Heart left ventricle (tissue), 16 donors: Measurements from ENCODE around the gene TEKT2. TPM values are rescaled to one million over a fixed set of nuclear protein-coding genes. Genes with fewer than 3 reads are reported as not detected.
A peak's percentile ranks its signal among the peaks of the same experiment; 100 is the strongest.

Experiments
- ATAC-seq, 4 donors: fragments of 200-7000 bp; cut with Tn5 transposase; one replicate each; pipeline ENCODE4 v1.9.1; 2020 to 2022; ENCODE audit warnings: moderate library complexity in 4 of 4, mild to moderate bottlenecking in 3 of 4, moderate number of reproducible peaks in 1 of 4
- DNase-seq, 5 donors: peaks; one replicate each; pipeline ENCODE4 v3.0.0-alpha.2; 2020
- H3K27ac ChIP-seq, 12 donors: fragments of 200-600 bp; sonication (generic) in 4 of 12; one replicate each; pipeline versions ENCODE4 v1.5.0 to v1.8.0; 2016 to 2022; ENCODE audit warnings: mild to moderate bottlenecking in 2 of 12
- H3K27me3 ChIP-seq, 9 donors: fragments of 200-600 bp; sonication (generic) in 2 of 9; one replicate each; pipeline versions ENCODE4 v1.5.1 to v1.8.0; 2016 to 2022; ENCODE audit warnings: mild to moderate bottlenecking in 3 of 9
- H3K36me3 ChIP-seq, 9 donors: fragments of 200-600 bp; sonication (generic) in 2 of 9; one replicate each; pipeline versions ENCODE4 v1.5.0 to v1.8.0; 2018 to 2022; ENCODE audit warnings: mild to moderate bottlenecking in 2 of 9
- H3K4me1 ChIP-seq, 12 donors: fragments of 200-600 bp; sonication (generic) in 4 of 12; one replicate each; pipeline versions ENCODE4 v1.5.0 to v1.8.0; 2016 to 2022; ENCODE audit warnings: mild to moderate bottlenecking in 3 of 12
- H3K4me3 ChIP-seq, 12 donors: fragments of 200-600 bp; sonication (generic) in 4 of 12; one replicate each; pipeline versions ENCODE4 v1.5.0 to v1.8.0; 2017 to 2022; ENCODE audit warnings: mild to moderate bottlenecking in 9 of 12, moderate library complexity in 4 of 12
- H3K9me3 ChIP-seq, 12 donors: fragments of 200-600 bp; sonication (generic) in 4 of 12; one replicate each; pipeline versions ENCODE4 v1.5.0 to v1.8.0; 2016 to 2022; ENCODE audit warnings: mild to moderate bottlenecking in 1 of 12
- POLR2A ChIP-seq, 2 donors: fragments of 450-650 bp; IDR thresholded peaks; one replicate each; pipeline ENCODE4 v1.6.1; 2017; ENCODE audit warnings: antibody characterized with exemption in 2 of 2, mild to moderate bottlenecking in 2 of 2, moderate library complexity in 2 of 2
- WGBS, 4 donors: extraction: QIAGEN DNeasy Blood & Tissue Kit in 2 of 4; methylation state at CpG; one replicate each; pipeline versions ENCODE4 v1.1.5 to v1.1.7; 2013 to 2018; 5-methylcytosine and 5-hydroxymethylcytosine counted together
- intact Hi-C, 10 donors: fragments of 100-400 bp; cut with DNase I; formaldehyde crosslinking; loops; one replicate each; pipeline versions ENCODE4 v1.11.1 to v1.14.2; 2022
- polyA plus RNA-seq, 2 donors: library from polyadenylated mRNA; stranded (reverse); fragments of 200-250 nt; gene quantifications; one replicate each; pipeline ENCODE4 v1.2.3, GENCODE V29; 2013
- total RNA-seq, 9 donors: library from RNA; depleted of rRNA in 2 of 9; stranded (reverse); fragments of >200 nt in 2 of 9; fragmentation: NEBNext Ultra II Directional in 3 of 9; extraction: Animal tissue kit (Norgen Biotek cat#: 25700) in 3 of 9; gene quantifications; one replicate each; pipeline versions ENCODE4 v1.1.0 to v1.2.4, GENCODE V29; 2016 to 2023
- TF ChIP-seq, protein P1 (sequence below), 12 donors: fragments of 200-600 bp; sonication (generic) in 4 of 12; IDR thresholded peaks; one replicate each; pipeline versions ENCODE4 v1.5.0 to v1.8.0; 2018 to 2022; ENCODE audit warnings: antibody characterized with exemption in 12 of 12, mild to moderate bottlenecking in 5 of 12
- donor health status: ischemic (EF 13 %, LVEDD 7.1; RV severe dilation, severe dysfunction).
- donor health status: healthy with polysubstance abuse.
- donor health status: DM: no; HTN: yes; CAD: no.
- donor health status: DM: no; HTN: no; CAD: no.
- donor health status: ischemic (EF 25% LVEDD 6.9; RV normal size, moderate dysfunction).
- donor health status: ischemic (EF 25% LVEDD 5.7; RV mildly dilated, moderate dysfunction).
- donor health status: healthy.
- donor health status: DM: yes; HTN: yes; CAD: no.
- donor health status: ischemic (EF 35%, LVEDD 5.7; RV mildly dilated, moderate dysfunction).
- donor health status: nonischemic (EF 11% LVEDD 7.7; RV severe dilation, severe dysfunction).
- donor health status: DM: yes; HTN: yes; CAD: no.
- donor health status: PGD.
- donor health status: ischemic (EF 29% LVEDD 5.4; RV normal size, mild dysfunction).
- donor health status: nonischemic (EF 23%, LVEDD 6.1; RV moderate dilation, normal function).

Gene TEKT2
- total and polyA plus RNA-seq, 11 donors = 0.07 to 0.23 (median 0.18) TPM; not detected in 7

DNA sequence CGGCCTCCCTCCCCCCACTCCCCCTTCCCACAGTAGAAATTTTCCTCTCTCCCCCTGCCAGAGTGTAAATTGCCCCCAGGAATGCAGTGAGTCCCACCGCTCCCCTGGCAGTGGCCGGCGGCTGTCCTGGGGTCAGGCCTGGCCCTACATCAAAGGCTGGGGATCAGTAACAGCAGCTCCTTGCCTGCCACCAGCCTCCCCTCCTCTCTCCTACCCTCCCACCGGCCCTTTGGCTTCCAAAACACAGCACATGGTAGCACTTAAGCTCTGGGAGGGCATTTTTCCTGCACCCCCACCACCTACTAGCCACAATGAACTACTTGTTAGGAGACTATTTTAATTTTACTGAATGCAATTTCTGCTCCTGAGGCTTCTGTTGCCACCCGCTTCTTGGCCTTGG, 50.1 kb downstream of the TEKT2 start:
- peak overlapping the region in 2 of 12 donors; percentile 67 to 69 for H3K27ac ChIP-seq
- H3K9me3 ChIP-seq = no peaks in the 10 kb centered on the region
- intact Hi-C loops = loop anchor here in 9 of 10 donors (1.0 to 5.0 kb wide), 4 partner anchors 33 to 37 kb away; no protein-coding TSS in a partner anchor
- 67 to 75% (median 71%) methylated on average over 6 of the region's 6 CpGs for WGBS, 4 donors
- TF ChIP-seq POLR2A (IDR thresholded peaks at IDR 0.05) = no peak
- TF ChIP-seq, protein P1, sequence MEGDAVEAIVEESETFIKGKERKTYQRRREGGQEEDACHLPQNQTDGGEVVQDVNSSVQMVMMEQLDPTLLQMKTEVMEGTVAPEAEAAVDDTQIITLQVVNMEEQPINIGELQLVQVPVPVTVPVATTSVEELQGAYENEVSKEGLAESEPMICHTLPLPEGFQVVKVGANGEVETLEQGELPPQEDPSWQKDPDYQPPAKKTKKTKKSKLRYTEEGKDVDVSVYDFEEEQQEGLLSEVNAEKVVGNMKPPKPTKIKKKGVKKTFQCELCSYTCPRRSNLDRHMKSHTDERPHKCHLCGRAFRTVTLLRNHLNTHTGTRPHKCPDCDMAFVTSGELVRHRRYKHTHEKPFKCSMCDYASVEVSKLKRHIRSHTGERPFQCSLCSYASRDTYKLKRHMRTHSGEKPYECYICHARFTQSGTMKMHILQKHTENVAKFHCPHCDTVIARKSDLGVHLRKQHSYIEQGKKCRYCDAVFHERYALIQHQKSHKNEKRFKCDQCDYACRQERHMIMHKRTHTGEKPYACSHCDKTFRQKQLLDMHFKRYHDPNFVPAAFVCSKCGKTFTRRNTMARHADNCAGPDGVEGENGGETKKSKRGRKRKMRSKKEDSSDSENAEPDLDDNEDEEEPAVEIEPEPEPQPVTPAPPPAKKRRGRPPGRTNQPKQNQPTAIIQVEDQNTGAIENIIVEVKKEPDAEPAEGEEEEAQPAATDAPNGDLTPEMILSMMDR (IDR thresholded peaks at IDR 0.05) = no peak
- no peak overlapping the region for H3K4me3 ChIP-seq
- peaks cover 0 to 38% (median 28%) of the 10 kb centered on the region in 12 donors for H3K4me1 ChIP-seq
- ATAC-seq = peak in 1 of 4 donors; percentile 8
- no peaks in the 10 kb centered on the region for H3K27me3 ChIP-seq
- no peak for DNase-seq
- peaks cover 0 to 28% (median 22%) of the 10 kb centered on the region in 9 donors for H3K36me3 ChIP-seq

DNA sequence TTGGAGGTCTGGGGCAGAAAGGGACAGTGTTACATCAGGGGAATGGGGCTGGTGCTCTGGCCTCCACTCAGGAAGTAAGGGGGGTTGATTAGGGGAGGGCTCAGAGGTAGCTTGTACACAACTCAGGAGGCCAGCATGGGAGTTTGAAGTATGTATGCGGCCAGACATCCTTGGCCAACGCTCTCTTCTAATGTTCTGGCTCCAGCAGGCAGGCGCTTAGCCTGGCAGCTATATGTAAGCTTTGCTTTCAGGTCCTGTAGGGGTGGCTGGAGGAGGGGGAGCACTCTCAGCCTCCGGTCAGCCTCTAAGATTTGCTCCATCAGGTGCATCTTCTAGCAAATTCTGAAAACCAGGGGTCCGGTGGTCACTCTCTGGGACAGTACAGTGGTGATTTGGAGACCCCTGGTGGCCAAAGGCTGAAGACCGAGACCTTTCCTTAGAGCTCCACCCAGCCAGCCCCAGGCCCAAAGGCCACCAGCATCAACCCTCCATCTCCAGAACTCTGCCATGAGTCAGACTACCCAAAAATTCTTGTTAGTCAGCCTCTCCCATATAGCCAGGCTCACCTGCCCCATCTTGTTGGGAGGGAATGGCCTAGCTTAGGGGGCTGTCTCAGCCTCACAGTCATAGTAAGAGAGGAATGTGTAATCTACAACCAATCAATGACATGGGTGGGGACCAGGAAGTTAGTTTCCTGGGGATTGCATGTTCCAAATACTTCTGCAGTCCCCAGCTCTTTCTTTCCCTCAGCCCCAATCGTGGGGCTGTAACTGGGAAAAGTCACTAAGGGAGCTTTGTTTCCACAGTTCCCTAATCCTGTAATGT, 50.8 kb downstream of the TEKT2 start:
- H3K36me3 ChIP-seq = peaks cover 0 to 35% (median 29%) of the 10 kb centered on the region in 9 donors
- ATAC-seq (peak; percentile 9 to 51 (median 49)), DNase-seq (peak in 2 of 5 donors; percentile 36 to 56)
- 63 to 77% (median 68%) methylated on average over 6 to 7 of the region's 7 CpGs for WGBS, 4 donors
- no peaks in the 10 kb centered on the region for H3K9me3 ChIP-seq
- no peaks in the 10 kb centered on the region for H3K27me3 ChIP-seq
- TF ChIP-seq, protein P1 (IDR thresholded peaks at IDR 0.05) = peak; percentile 40 to 76 (median 64)
- no peak for TF ChIP-seq POLR2A (IDR thresholded peaks at IDR 0.05)
- H3K4me3 ChIP-seq = no peak overlapping the region
- intact Hi-C loops = loop anchor here (1.0 to 5.0 kb wide), 5 partner anchors 32 to 37 kb away; no protein-coding TSS in a partner anchor
- H3K4me1 ChIP-seq = peaks cover 0 to 42% (median 33%) of the 10 kb centered on the region in 12 donors
- peak overlapping the region in 6 of 12 donors; percentile 46 to 80 (median 68) for H3K27ac ChIP-seq

DNA sequence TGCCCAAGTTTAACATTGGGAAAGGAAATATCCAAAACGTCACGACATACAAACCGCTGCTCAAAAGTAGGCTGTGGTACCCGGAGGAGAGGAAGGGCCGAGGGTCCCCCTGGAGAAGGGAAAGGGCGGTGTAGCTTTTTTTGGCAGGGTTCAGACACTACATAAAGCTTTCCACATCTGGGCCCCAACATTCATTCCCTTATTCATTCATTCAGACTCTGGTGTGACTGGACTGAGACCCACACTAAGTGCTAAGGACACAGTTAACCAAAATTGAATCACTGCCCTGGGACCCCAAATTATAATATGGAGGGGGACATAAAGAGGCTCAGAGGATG, 51.4 kb downstream of the TEKT2 start:
- intact Hi-C loops = loop anchor here in 6 of 10 donors (2.0 to 5.0 kb wide), 3 partner anchors 33 to 36 kb away; no protein-coding TSS in a partner anchor
- Histone ChIP-seq H3K27ac (peak overlapping the region in 9 of 12 donors; percentile 31 to 80 (median 67)), H3K36me3 (peaks cover 0 to 41% (median 32%) of the 10 kb centered on the region in 9 donors), H3K27me3 (no peaks in the 10 kb centered on the region), H3K9me3 (no peaks in the 10 kb centered on the region), H3K4me3 (no peak overlapping the region), H3K4me1 (peaks cover 0 to 48% (median 35%) of the 10 kb centered on the region in 12 donors)
- 50 to 61% (median 52%) methylated on average over 5 to 6 of the region's 6 CpGs for WGBS, 4 donors
- DNase-seq = no peak
- no peak for ATAC-seq
- no peak for TF ChIP-seq POLR2A (IDR thresholded peaks at IDR 0.05)
- TF ChIP-seq, protein P1 (IDR thresholded peaks at IDR 0.05) = no peak

DNA sequence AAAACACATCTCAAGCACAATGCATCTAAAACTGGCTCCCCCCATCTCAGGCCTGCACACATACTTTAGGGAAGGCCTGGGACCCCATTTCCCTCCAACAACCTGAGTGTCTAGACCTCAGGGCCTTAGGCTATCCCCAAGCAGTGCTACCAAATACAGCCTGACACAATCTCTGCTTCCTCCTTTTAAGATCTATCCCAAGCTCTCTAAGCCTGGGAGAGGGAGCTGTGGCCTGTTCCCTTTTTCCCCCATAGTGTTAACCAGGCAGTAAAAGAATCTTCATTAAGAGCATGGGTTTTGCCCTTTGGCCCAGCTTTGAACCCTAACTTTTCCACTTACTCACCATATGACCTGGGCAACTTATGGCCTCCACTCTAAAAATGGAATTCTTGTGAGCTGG, 51.9 kb downstream of the TEKT2 start:
- intact Hi-C loops = loop anchor here in 6 of 10 donors (2.0 to 5.0 kb wide), 3 partner anchors 33 to 37 kb away; no protein-coding TSS in a partner anchor

More for the DNA sequence above, 51.9 kb downstream of the TEKT2 start:
- no peaks in the 10 kb centered on the region for H3K27me3 ChIP-seq
- H3K36me3 ChIP-seq = peaks cover 0 to 43% (median 32%) of the 10 kb centered on the region in 9 donors
- no peak for DNase-seq
- H3K4me1 ChIP-seq = peaks cover 0 to 52% (median 36%) of the 10 kb centered on the region in 12 donors
- H3K4me3 ChIP-seq = no peak overlapping the region
- no peaks in the 10 kb centered on the region for H3K9me3 ChIP-seq
- no peak for ATAC-seq
- peak overlapping the region in 11 of 12 donors; percentile 8 to 80 (median 67) for H3K27ac ChIP-seq
- TF ChIP-seq POLR2A (IDR thresholded peaks at IDR 0.05) = no peak
- TF ChIP-seq, protein P1 (IDR thresholded peaks at IDR 0.05) = no peak
